SK-N-SH (cell line): Measurements from ENCODE around the gene RAB6C.
"Not testable (repeated sequence)": the region's sequence is repeated elsewhere in the genome, so short reads cannot be mapped to it uniquely, and the experiment has no call there.

ENCODE experiments used
- CTCF ChIP-seq: fragments of 200-600 bp; sonication (generic); IDR thresholded peaks from 2 replicates; pipeline ENCODE4 v1.6.1; 2017; ENCODE audit warnings: antibody characterized with exemption, mild to moderate bottlenecking, moderate library complexity
- SIN3A ChIP-seq: IDR thresholded peaks from 2 replicates; pipeline ENCODE4 v1.6.1; 2012; ENCODE audit warnings: low read depth, mild to moderate bottlenecking, low read length, moderate library complexity, borderline replicate concordance
- SMC3 ChIP-seq: IDR thresholded peaks from 2 replicates; pipeline ENCODE4 v1.6.1; 2012; ENCODE audit warnings: low read depth, low read length, improper control_type of control experiment

GRCh38 chr2:129976969-129977368, 2.5 kb upstream of the RAB6C start:
- TF ChIP-seq SIN3A, CTCF, SMC3: not testable (repeated sequence)
